Endothelial cell of umbilical vein (primary cell): ENCODE results near the gene TAS2R41. TPM values are rescaled to one million over a fixed set of nuclear protein-coding genes. Genes with fewer than 3 reads are reported as not detected.
A peak's percentile ranks its signal among the peaks of the same experiment; 100 is the strongest.
"Not testable (repeated sequence)": the region's sequence is repeated elsewhere in the genome, so short reads cannot be mapped to it uniquely, and the experiment has no call there.

Experiments
- BruUV-seq: library from RNA; stranded (reverse); fragments of 400-500 nt; replicated peaks from 2 replicates; lab custom pipeline; 2021; lab: Mats Ljungman, UMichigan
- CTCF ChIA-PET: fragments of 300-600, 350-600 bp; sonication (Branson Sonifier 250); formaldehyde crosslinking; loops from one replicate; lab custom pipeline; 2021; ENCODE audit warnings: antibody characterized with exemption, inconsistent platforms; lab: Charles Lee
- POLR2A ChIA-PET: fragments of 300-600, 350-600 bp; sonication (Branson Sonifier 250); formaldehyde crosslinking; loops from one replicate; lab custom pipeline; 2021; ENCODE audit warnings: antibody characterized with exemption, inconsistent platforms; lab: Charles Lee
- DNase-seq: peaks from one replicate; pipeline ENCODE4 v3.0.0-alpha.2; 2011; ENCODE audit warnings: low read depth, low spot score
- FAIRE-seq: peaks from 2 replicates; lab custom pipeline; 2011; peaks lifted over from hg19 to GRCh38; lab: Jason Lieb, UNC
- H2AFZ ChIP-seq: 2 replicates; pipeline ENCODE4 v1.6.0; 2012; ENCODE audit warnings: low read depth, low read length, control low read depth, inconsistent platforms
- H3K27ac ChIP-seq: 2 replicates; pipeline ENCODE4 v1.5.1; 2011; ENCODE audit warnings: low read depth, mild to moderate bottlenecking, control low read depth, low read length, moderate library complexity; ENCODE audit not compliant: insufficient read depth
- H3K27me3 ChIP-seq, 2 experiments: 2 replicates each; pipeline versions ENCODE4 v1.6.0 to v1.6.1; 2011; ENCODE audit warnings: low read length in 2 of 2, mixed read lengths in 1 of 2; ENCODE audit not compliant: control insufficient read depth in 2 of 2, insufficient read depth in 2 of 2
- H3K36me3 ChIP-seq, 2 experiments: 2 replicates in 1 of 2; 3 replicates in 1 of 2; pipeline ENCODE4 v1.5.1; 2011; ENCODE audit warnings: low read length in 2 of 2, mild to moderate bottlenecking in 1 of 2, moderate library complexity in 1 of 2; ENCODE audit not compliant: control insufficient read depth in 2 of 2, insufficient read depth in 2 of 2; ENCODE audit errors: extremely low read depth in 1 of 2
- H3K4me1 ChIP-seq: 3 replicates; pipeline ENCODE4 v1.5.1; 2011; ENCODE audit warnings: mild to moderate bottlenecking, low read length; ENCODE audit not compliant: control insufficient read depth, insufficient read depth; ENCODE audit errors: extremely low read depth
- H3K4me2 ChIP-seq: 2 replicates; pipeline ENCODE4 v1.6.1; 2011; ENCODE audit warnings: low read length, control low read depth, mixed read lengths; ENCODE audit not compliant: insufficient read depth
- H3K4me3 ChIP-seq, 3 experiments: fragments of 200-600 bp in 1 of 3; sonication (generic), shearing (Covaris generic) in 1 of 3; replicated peaks in 1 of 3; 2 replicates each; pipeline ENCODE4 v1.5.1; 2011 to 2016; ENCODE audit warnings: control low read depth in 3 of 3, low read length in 3 of 3, mild to moderate bottlenecking in 2 of 3, inconsistent platforms in 1 of 3, low read depth in 1 of 3, moderate library complexity in 1 of 3; ENCODE audit not compliant: insufficient read depth in 1 of 3
- H3K79me2 ChIP-seq: 2 replicates; pipeline ENCODE4 v1.6.0; 2012; ENCODE audit warnings: low read length, inconsistent platforms; ENCODE audit not compliant: control insufficient read depth, insufficient read depth
- H3K9ac ChIP-seq: replicated peaks from 2 replicates; pipeline ENCODE3; 2011; ENCODE audit warnings: low read length, control low read depth; ENCODE audit not compliant: insufficient read depth; ENCODE audit errors: extremely low read depth
- H3K9me1 ChIP-seq: replicated peaks from 3 replicates; pipeline ENCODE4 v1.6.0; 2011; ENCODE audit warnings: mild to moderate bottlenecking, low read length; ENCODE audit not compliant: control insufficient read depth, insufficient read depth; ENCODE audit errors: extremely low read depth
- H3K9me3 ChIP-seq: replicated peaks from 2 replicates; pipeline ENCODE4 v1.5.1; 2012; ENCODE audit warnings: low read length, inconsistent platforms; ENCODE audit not compliant: control insufficient read depth, insufficient read depth
- H4K20me1 ChIP-seq: replicated peaks from 2 replicates; pipeline ENCODE3; 2011; ENCODE audit warnings: mild to moderate bottlenecking, low read length; ENCODE audit not compliant: control insufficient read depth, insufficient read depth; ENCODE audit errors: extremely low read depth
- EZH2 ChIP-seq: IDR thresholded peaks from 2 replicates; pipeline ENCODE4 v1.6.1; 2012; ENCODE audit warnings: borderline replicate concordance, low read depth, mild to moderate bottlenecking, moderate library complexity, low read length, inconsistent platforms; ENCODE audit not compliant: severe bottlenecking
- dilution Hi-C: fragments of 300-500 bp; cut with MboI; formaldehyde crosslinking; loops from one replicate; pipeline ENCODE4 v1.15.0; 2019; ENCODE audit warnings: low sequenced_read_pairs; ENCODE audit not compliant: extremely low pct_ligation_motif_present
- intact Hi-C: fragments of 100-400 bp; cut with micrococcal nuclease; formaldehyde crosslinking; loops from one replicate; pipeline ENCODE4 v1.10.0; 2022
- polyA plus RNA-seq, 4 experiments: library from polyadenylated mRNA; depleted of rRNA in 3 of 4; stranded (reverse) in 3 of 4; unstranded in 1 of 4; fragments of >200 nt; gene quantifications; 2 replicates each; pipeline versions ENCODE4 v1.2.1 to v1.2.3, GENCODE V29; 2011 to 2012; ENCODE audit warnings: missing spikeins in 1 of 4
- total RNA-seq: library from RNA; stranded (reverse); gene quantifications from 2 replicates; pipeline ENCODE4 v1.2.3, GENCODE V29; 2021
- TF ChIP-seq, protein P1 (sequence below), 2 donors: IDR thresholded peaks; 1 replicate in 1 of 2; 2 replicates in 1 of 2; pipeline ENCODE4 v1.5.1; 2011; ENCODE audit warnings: low read length in 2 of 2, mild to moderate bottlenecking in 2 of 2, moderate library complexity in 2 of 2, control low read depth in 1 of 2, inconsistent platforms in 1 of 2, low read depth in 1 of 2; ENCODE audit not compliant: insufficient read depth in 1 of 2; ENCODE audit errors: extremely low read depth in 1 of 2

The TAS2R41 gene
- total and polyA plus RNA-seq, 2 donors (not counting 3 experiments of a cell fraction or from before 2014, with no cell fraction given): not detected

DNA sequence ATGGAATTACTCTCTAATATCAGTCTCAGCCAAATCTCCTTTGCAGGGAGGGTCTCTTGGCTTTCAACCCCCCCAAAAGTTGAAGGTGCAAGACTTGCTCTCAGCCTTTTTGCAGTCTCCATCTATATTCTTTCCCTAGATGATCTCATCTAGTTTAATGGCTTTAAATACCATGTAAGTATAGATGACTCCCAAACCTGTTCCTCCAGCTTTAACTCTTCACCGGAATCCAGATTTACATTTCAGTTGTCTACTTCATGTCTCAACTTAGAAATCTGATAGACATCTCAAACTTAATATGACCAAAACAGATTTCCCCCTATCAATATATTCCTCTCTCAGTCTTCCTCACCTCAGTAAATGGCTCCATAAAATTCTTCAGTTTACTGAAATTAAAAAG lies 9.9 kb upstream of the TAS2R41 start:
- TF ChIP-seq EZH2: no peak
- TF ChIP-seq, protein P1, sequence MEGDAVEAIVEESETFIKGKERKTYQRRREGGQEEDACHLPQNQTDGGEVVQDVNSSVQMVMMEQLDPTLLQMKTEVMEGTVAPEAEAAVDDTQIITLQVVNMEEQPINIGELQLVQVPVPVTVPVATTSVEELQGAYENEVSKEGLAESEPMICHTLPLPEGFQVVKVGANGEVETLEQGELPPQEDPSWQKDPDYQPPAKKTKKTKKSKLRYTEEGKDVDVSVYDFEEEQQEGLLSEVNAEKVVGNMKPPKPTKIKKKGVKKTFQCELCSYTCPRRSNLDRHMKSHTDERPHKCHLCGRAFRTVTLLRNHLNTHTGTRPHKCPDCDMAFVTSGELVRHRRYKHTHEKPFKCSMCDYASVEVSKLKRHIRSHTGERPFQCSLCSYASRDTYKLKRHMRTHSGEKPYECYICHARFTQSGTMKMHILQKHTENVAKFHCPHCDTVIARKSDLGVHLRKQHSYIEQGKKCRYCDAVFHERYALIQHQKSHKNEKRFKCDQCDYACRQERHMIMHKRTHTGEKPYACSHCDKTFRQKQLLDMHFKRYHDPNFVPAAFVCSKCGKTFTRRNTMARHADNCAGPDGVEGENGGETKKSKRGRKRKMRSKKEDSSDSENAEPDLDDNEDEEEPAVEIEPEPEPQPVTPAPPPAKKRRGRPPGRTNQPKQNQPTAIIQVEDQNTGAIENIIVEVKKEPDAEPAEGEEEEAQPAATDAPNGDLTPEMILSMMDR (IDR thresholded peaks at IDR 0.05; ENCODE audit: extremely low read depth in 1 of 2, insufficient read depth in 1 of 2, low read depth in 1 of 2, low read length in 2 of 2): no peak
- Histone ChIP-seq H3K27me3 (no peaks in the 10 kb centered on the region), H3K9me3 (no peaks in the 10 kb centered on the region), H4K20me1 (no peaks in the 10 kb centered on the region), H3K27ac (no peak overlapping the region), H3K4me3 (no peak overlapping the region), H3K79me2 (no peaks in the 10 kb centered on the region), H2AFZ (no peak overlapping the region), H3K9ac (no peak overlapping the region), H3K36me3 (no peaks in the 10 kb centered on the region), H3K4me2 (no peak overlapping the region), H3K9me1 (no peaks in the 10 kb centered on the region), H3K4me1 (peaks cover 3% of the 10 kb centered on the region)
- dilution Hi-C loops: no loop called here
- no peak for FAIRE-seq
- no TSS peak for BruUV-seq
- no peak for DNase-seq
- CTCF ChIA-PET: no interaction called here
- intact Hi-C loops: no loop called here
- POLR2A ChIA-PET: no interaction called here

DNA sequence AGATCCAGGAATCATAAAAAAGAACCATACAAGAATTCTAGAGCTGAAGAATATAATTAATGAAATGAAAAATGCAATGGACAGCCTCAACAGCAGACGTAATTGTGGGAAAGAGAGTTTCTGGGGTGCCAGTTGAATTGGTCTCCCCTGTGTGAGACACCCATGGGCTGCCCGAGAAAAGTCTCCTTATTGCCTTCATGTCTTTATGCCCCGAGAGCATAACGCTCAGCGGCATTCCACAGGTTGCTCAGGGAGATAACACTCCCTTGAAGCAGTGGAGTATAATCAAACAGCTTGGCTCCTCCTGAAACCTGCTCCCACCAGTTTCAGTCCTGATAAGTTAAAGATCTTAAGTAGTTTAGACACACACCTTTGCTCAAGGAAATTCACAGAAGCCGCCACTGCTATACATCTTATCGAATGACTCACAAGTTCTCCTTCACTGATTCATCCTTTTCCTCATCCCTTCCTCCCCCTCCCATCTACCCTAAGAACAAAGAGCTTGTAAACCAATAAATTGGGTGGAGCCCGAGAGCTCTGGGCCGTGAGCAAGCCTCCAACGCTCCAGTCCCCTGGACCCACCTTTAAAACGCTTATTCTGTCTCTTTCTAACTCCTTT lies 5.5 kb upstream of the TAS2R41 start:
- FAIRE-seq (peak; percentile 71), DNase-seq (peak; percentile 19)
- H3K9me1 ChIP-seq, H3K27me3 ChIP-seq, dilution Hi-C loops, H3K79me2 ChIP-seq, H4K20me1 ChIP-seq, H3K4me3 ChIP-seq, H3K4me2 ChIP-seq, H3K9me3 ChIP-seq, H3K36me3 ChIP-seq, H3K4me1 ChIP-seq, POLR2A ChIA-PET: not testable (repeated sequence)
- intact Hi-C loops: loop anchor here (2.0 kb wide), 2 partner anchors 21 to 39 kb away; no protein-coding TSS in a partner anchor
- Histone ChIP-seq H3K27ac (peak overlapping the region; percentile 57), H2AFZ (peak overlapping the region; percentile 58), H3K9ac (peak overlapping the region; percentile 19)
- TSS peak; percentile 78 for BruUV-seq
- CTCF ChIA-PET: interaction anchor here (1.5 kb wide), 1 partner anchor 29 kb away, joined by 3 read pairs; the partner anchor contains the start of gene TAS2R60
